Measurements from ENCODE around the gene ZFHX3.

GRCh38 chr16:73053364-73054124 lies 5.6 kb upstream of the ZFHX3 start:
- no peak for TF ChIP-seq CTCF (IDR thresholded peaks at IDR 0.05)
- no peak for TF ChIP-seq POLR2A (IDR thresholded peaks at IDR 0.05)

Measured in testis (tissue), 2 donors.